SH-SY5Y (cell line): ENCODE results near the gene SPATA32.

ENCODE experiments used
- GATA2 ChIP-seq: IDR thresholded peaks from 2 replicates; pipeline ENCODE4 v1.6.1; 2011; ENCODE audit warnings: mild to moderate bottlenecking, low read depth, low read length
- GATA3 ChIP-seq: IDR thresholded peaks from 2 replicates; pipeline ENCODE4 v1.6.1; 2011; ENCODE audit warnings: low read depth, mild to moderate bottlenecking, low read length, moderate library complexity

DNA sequence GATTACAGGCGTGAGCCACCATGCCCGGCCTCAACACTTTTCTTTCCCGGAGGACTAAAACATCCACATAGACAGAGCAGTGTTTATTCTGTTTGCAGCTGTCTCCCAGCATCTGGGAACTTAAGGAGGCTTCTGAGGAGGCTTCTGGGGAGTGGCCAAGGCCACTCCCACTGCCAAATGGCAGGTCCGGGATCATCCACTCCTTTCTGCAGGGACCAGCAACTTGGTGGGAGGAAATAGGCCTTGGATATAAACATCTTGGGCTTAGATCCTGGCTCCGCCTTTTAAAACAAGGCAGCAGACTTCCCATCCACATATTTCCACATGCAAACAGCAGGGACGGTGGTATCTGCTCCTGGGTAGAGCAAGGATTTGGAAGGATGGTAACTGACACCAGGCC lies 14.1 kb upstream of the SPATA32 start:
- TF ChIP-seq GATA2 (no peak), GATA3 (no peak)
